Trophoblast cell (in vitro differentiated cells and primary cell): ENCODE results near the gene ALAS2.

ENCODE experiments used
- DNase-seq, 2 donors: peaks; one replicate each; pipeline ENCODE4 v3.0.0-alpha.2; 2016
- H2AFZ ChIP-seq: 2 replicates; pipeline ENCODE4 v1.6.1; 2013; ENCODE audit warnings: low read length, moderate library complexity, mild to moderate bottlenecking; ENCODE audit not compliant: insufficient read depth, poor library complexity
- H2AK5ac ChIP-seq: 2 replicates; pipeline ENCODE4 v1.6.1; 2013; ENCODE audit warnings: mild to moderate bottlenecking, low read length
- H2BK120ac ChIP-seq: 2 replicates; pipeline ENCODE4 v1.6.1; 2013; ENCODE audit warnings: low read length, mild to moderate bottlenecking, moderate library complexity; ENCODE audit not compliant: insufficient read depth, poor library complexity
- H2BK12ac ChIP-seq: 2 replicates; pipeline ENCODE4 v1.6.1; 2013; ENCODE audit warnings: mild to moderate bottlenecking, low read length, moderate library complexity
- H2BK5ac ChIP-seq: 2 replicates; pipeline ENCODE4 v1.6.1; 2013; ENCODE audit warnings: low read length, low read depth, moderate library complexity, mild to moderate bottlenecking; ENCODE audit not compliant: poor library complexity
- H3K14ac ChIP-seq: 2 replicates; pipeline ENCODE4 v1.6.1; 2013; ENCODE audit warnings: mild to moderate bottlenecking, low read length
- H3K18ac ChIP-seq: 2 replicates; pipeline ENCODE4 v1.6.1; 2013; ENCODE audit warnings: mild to moderate bottlenecking, low read length
- H3K23ac ChIP-seq: 2 replicates; pipeline ENCODE4 v1.6.1; 2013; ENCODE audit warnings: low read length
- H3K27ac ChIP-seq: 2 replicates; pipeline ENCODE4 v1.5.1; 2013; ENCODE audit warnings: low read depth, mild to moderate bottlenecking, inconsistent platforms, low read length, moderate library complexity
- H3K27me3 ChIP-seq: 2 replicates; pipeline ENCODE4 v1.6.1; 2013; ENCODE audit warnings: inconsistent platforms, mild to moderate bottlenecking, low read length, moderate library complexity; ENCODE audit not compliant: insufficient read depth
- H3K36me3 ChIP-seq, 2 experiments: 1 replicate in 1 of 2; 2 replicates in 1 of 2; pipeline ENCODE4 v1.6.1; 2013; ENCODE audit warnings: low read length in 2 of 2, mild to moderate bottlenecking in 2 of 2, moderate library complexity in 1 of 2; ENCODE audit not compliant: insufficient read depth in 2 of 2, control insufficient read depth in 1 of 2
- H3K4ac ChIP-seq: 2 replicates; pipeline ENCODE4 v1.6.1; 2013; ENCODE audit warnings: low read depth, mild to moderate bottlenecking, low read length, moderate library complexity
- H3K4me1 ChIP-seq, 2 experiments: 1 replicate in 1 of 2; 2 replicates in 1 of 2; pipeline ENCODE4 v1.6.1; 2013; ENCODE audit warnings: low read length in 2 of 2, mild to moderate bottlenecking in 2 of 2, moderate library complexity in 1 of 2; ENCODE audit not compliant: insufficient read depth in 2 of 2, control insufficient read depth in 1 of 2
- H3K4me2 ChIP-seq: 2 replicates; pipeline ENCODE4 v1.6.1; 2013; ENCODE audit warnings: inconsistent platforms, mild to moderate bottlenecking, low read length, moderate library complexity
- H3K4me3 ChIP-seq: 2 replicates; pipeline ENCODE4 v1.5.1; 2013; ENCODE audit warnings: mild to moderate bottlenecking, low read depth, low read length, inconsistent platforms
- H3K79me1 ChIP-seq: one replicate; pipeline ENCODE4 v1.6.1; 2013; ENCODE audit warnings: low read length
- H3K79me2 ChIP-seq: 2 replicates; pipeline ENCODE4 v1.6.1; 2013; ENCODE audit warnings: low read length, mild to moderate bottlenecking; ENCODE audit not compliant: control insufficient read depth, insufficient read depth, poor library complexity
- H3K9ac ChIP-seq: 2 replicates; pipeline ENCODE4 v1.6.1; 2013; ENCODE audit warnings: mild to moderate bottlenecking, low read length
- H3K9me3 ChIP-seq: 2 replicates; pipeline ENCODE4 v1.6.1; 2013; ENCODE audit warnings: low read depth, mild to moderate bottlenecking, control low read depth, inconsistent platforms, low read length; ENCODE audit not compliant: insufficient read depth
- H4K12ac ChIP-seq: 2 replicates; pipeline ENCODE4 v1.6.1; 2013; ENCODE audit warnings: low read depth, mild to moderate bottlenecking, low read length, moderate library complexity
- H4K8ac ChIP-seq: 2 replicates; pipeline ENCODE4 v1.6.1; 2013; ENCODE audit warnings: low read depth, mild to moderate bottlenecking, low read length, moderate library complexity
- H4K91ac ChIP-seq: one replicate; pipeline ENCODE4 v1.6.1; 2013; ENCODE audit warnings: low read depth, mild to moderate bottlenecking, low read length, moderate library complexity
- WGBS: extraction: QIAGEN DNeasy Blood & Tissue Kit; methylation state at CpG from one replicate; pipeline ENCODE4 v1.1.7; 2013; ENCODE audit warnings: missing lambda C conversion rate; ENCODE audit not compliant: insufficient read length, insufficient coverage; ENCODE audit errors: extremely low coverage; 5-methylcytosine and 5-hydroxymethylcytosine counted together

Gene ALAS2

GRCh38 chrX:54980334-54980733 lies 50.4 kb downstream of the ALAS2 start:
- Histone ChIP-seq H3K36me3 (no peaks in the 10 kb centered on the region), H2AFZ (no peak overlapping the region), H3K27ac (no peak overlapping the region), H4K91ac (no peak overlapping the region), H3K4me3 (no peak overlapping the region), H3K4me2 (no peak overlapping the region), H3K4ac (no peak overlapping the region), H2BK5ac (no peak overlapping the region), H3K14ac (no peak overlapping the region), H3K9me3 (no peaks in the 10 kb centered on the region), H2AK5ac (no peak overlapping the region), H3K18ac (no peak overlapping the region), H3K79me2 (no peaks in the 10 kb centered on the region), H3K9ac (no peak overlapping the region), H3K79me1 (no peaks in the 10 kb centered on the region), H3K4me1 (no peaks in the 10 kb centered on the region), H2BK12ac (no peak overlapping the region), H3K23ac (no peak overlapping the region), H4K8ac (no peak overlapping the region), H2BK120ac (no peak overlapping the region), H3K27me3 (no peaks in the 10 kb centered on the region), H4K12ac (no peak overlapping the region)
- WGBS: no CpG with 5 or more reads among the region's 6 CpGs
- DNase-seq: no peak

- Histone ChIP-seq H3K36me3 (no peaks in the 10 kb centered on the region), H3K4me1 (no peaks in the 10 kb centered on the region), H2BK5ac (no peak overlapping the region), H3K27ac (no peak overlapping the region), H3K27me3 (no peaks in the 10 kb centered on the region), H2AK5ac (no peak overlapping the region), H3K4ac (no peak overlapping the region), H2BK12ac (no peak overlapping the region), H2AFZ (no peak overlapping the region), H3K79me2 (no peaks in the 10 kb centered on the region), H3K9ac (no peak overlapping the region), H4K12ac (no peak overlapping the region), H3K4me2 (no peak overlapping the region), H2BK120ac (no peak overlapping the region), H3K79me1 (no peaks in the 10 kb centered on the region), H3K14ac (no peak overlapping the region), H3K4me3 (no peak overlapping the region), H3K23ac (no peak overlapping the region), H4K8ac (no peak overlapping the region), H3K9me3 (no peaks in the 10 kb centered on the region), H4K91ac (no peak overlapping the region), H3K18ac (no peak overlapping the region)
- DNase-seq: no peak
Observed at GRCh38 chrX:54979432-54979831, 51.3 kb downstream of the ALAS2 start.

GRCh38 chrX:54978448-54978847 lies 52.3 kb downstream of the ALAS2 start:
- H3K9ac ChIP-seq: no peak overlapping the region
- no peak overlapping the region for H3K14ac ChIP-seq
- no peaks in the 10 kb centered on the region for H3K36me3 ChIP-seq
- no peak overlapping the region for H3K27ac ChIP-seq
- H2BK5ac ChIP-seq: no peak overlapping the region
- H3K27me3 ChIP-seq: no peaks in the 10 kb centered on the region
- no peak overlapping the region for H3K4me2 ChIP-seq
- H3K23ac ChIP-seq: no peak overlapping the region
- no peak overlapping the region for H4K12ac ChIP-seq
- no peak overlapping the region for H3K4me3 ChIP-seq
- H2AK5ac ChIP-seq: no peak overlapping the region
- H3K4me1 ChIP-seq: no peaks in the 10 kb centered on the region
- H3K79me1 ChIP-seq: no peaks in the 10 kb centered on the region
- H3K79me2 ChIP-seq: no peaks in the 10 kb centered on the region
- no peak for DNase-seq
- no peak overlapping the region for H2AFZ ChIP-seq
- H2BK120ac ChIP-seq: no peak overlapping the region
- no peak overlapping the region for H4K8ac ChIP-seq
- no peaks in the 10 kb centered on the region for H3K9me3 ChIP-seq
- H2BK12ac ChIP-seq: no peak overlapping the region
- no peak overlapping the region for H3K4ac ChIP-seq
- H4K91ac ChIP-seq: no peak overlapping the region
- H3K18ac ChIP-seq: no peak overlapping the region

GRCh38 chrX:54977387-54977786 lies 53.4 kb downstream of the ALAS2 start:
- no peaks in the 10 kb centered on the region for H3K9me3 ChIP-seq
- H3K14ac ChIP-seq: no peak overlapping the region
- no peak overlapping the region for H2AK5ac ChIP-seq
- no peak overlapping the region for H2BK5ac ChIP-seq
- no peak overlapping the region for H2AFZ ChIP-seq
- no peak overlapping the region for H4K8ac ChIP-seq
- no peak overlapping the region for H3K23ac ChIP-seq
- no peak overlapping the region for H2BK12ac ChIP-seq
- no peaks in the 10 kb centered on the region for H3K27me3 ChIP-seq
- no peaks in the 10 kb centered on the region for H3K79me1 ChIP-seq
- no peaks in the 10 kb centered on the region for H3K79me2 ChIP-seq
- H4K12ac ChIP-seq: no peak overlapping the region
- H3K4ac ChIP-seq: no peak overlapping the region
- no peak overlapping the region for H3K9ac ChIP-seq
- no peak overlapping the region for H3K27ac ChIP-seq
- WGBS: no CpG with 5 or more reads among the region's 4 CpGs
- no peak overlapping the region for H3K18ac ChIP-seq
- H3K36me3 ChIP-seq: no peaks in the 10 kb centered on the region
- no peak overlapping the region for H3K4me3 ChIP-seq
- no peak overlapping the region for H3K4me2 ChIP-seq
- no peaks in the 10 kb centered on the region for H3K4me1 ChIP-seq
- DNase-seq: no peak
- H2BK120ac ChIP-seq: no peak overlapping the region
- H4K91ac ChIP-seq: no peak overlapping the region
